ENCODE measurements around the gene RAP2B.
A peak's percentile ranks its signal among the peaks of the same experiment; 100 is the strongest.
"Not testable (repeated sequence)": the region's sequence is repeated elsewhere in the genome, so short reads cannot be mapped to it uniquely, and the experiment has no call there.

Gene RAP2B

GRCh38 chr3:153160451-153161137 lies 1.4 kb upstream of the RAP2B start:
- DNase-seq, result peak; percentile 72

DNA sequence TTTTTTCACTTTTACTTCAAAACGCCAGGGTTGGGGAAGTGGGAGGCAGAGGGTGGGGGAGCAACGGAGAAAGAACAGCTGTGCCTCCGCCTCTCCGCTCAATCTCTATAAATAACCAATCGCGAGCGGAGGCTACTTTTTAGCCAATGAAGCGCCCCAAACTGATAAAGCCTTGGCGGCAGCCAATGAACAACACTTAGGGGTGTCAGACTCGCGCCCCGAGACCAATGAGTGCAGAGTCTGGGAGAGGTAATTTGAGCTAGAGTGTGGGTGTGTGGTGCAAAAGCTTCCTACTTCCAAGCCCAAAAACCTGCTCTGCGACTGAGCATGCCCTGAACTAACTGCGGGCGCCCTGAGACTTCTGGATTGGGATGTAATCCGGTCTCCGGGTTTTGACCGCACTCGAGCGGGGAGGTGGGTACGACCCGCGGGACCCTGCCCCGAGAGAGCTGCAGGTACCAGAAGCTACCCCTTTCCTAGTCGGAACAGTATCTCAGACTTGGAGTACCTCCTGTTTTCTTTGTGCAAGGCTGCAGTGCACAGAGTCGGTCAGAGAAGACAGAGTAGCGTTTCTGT lies 800 bp upstream of the RAP2B start:
- DNase-seq, result peak; percentile 95

GRCh38 chr3:153162513-153163392 lies 727 bp downstream of the RAP2B start:
- peak; percentile 39 for DNase-seq

DNA sequence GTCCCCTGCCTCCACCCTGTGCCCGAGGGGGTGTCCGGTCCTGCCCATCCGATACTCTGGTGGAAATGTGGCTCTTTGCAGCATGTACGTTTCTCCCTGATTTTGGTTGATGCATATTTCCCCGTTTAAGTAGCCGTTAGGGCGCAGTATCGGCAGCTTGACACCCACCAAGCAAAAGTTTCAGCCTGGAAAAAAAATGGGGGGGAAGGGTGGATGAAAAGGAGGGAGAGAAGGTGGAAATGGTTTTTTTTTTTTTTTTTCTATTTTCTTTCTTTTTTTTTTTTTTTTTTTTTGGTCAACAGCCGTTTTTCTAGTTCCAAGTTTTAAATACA lies 1.3 kb downstream of the RAP2B start:
- no peak for DNase-seq

- DNase-seq, result no peak
Observed at GRCh38 chr3:153163756-153164550, 1.9 kb downstream of the RAP2B start.

DNA sequence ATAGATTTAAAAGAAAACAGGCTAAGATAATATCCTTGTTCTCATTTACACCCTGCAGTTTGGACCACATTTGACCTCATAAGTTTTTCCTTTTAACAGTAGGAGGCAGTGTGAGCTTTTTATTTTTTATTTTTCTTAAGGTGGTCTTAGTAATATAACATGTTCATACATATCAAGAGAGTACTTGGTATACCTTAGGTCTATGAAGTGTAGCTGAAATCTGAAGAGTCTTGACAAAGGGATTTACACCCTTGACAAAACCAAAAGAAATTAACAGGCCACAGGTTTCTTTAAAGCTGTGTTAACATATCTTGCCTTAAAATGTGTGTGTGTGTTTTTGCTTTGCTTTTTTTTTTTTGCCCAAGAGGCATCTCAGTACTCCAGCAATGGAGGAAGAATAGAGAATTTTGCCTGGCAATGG lies 3.2 kb downstream of the RAP2B start:
- peak; percentile 58 for DNase-seq

DNA sequence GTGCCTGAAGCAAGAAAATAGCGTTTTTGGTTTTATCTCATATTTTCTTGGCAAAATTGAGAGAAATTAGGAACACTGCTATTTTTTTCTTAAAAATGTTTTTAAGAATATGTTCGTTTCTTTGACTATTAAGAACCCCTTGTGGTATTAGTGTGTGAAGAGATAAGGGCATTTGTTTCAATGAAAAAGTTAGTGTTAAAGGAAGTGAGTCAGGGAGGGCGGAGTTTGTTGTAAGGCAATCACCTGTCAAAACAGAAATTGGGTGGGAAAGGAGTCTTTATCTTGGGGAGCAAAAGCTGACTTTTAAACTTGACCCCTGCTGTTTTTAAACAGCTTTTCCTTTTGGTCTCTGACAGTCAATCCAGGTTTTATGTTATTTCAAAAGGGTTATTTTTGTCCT lies 4.2 kb downstream of the RAP2B start:
- DNase-seq, result peak; percentile 24

- no peak for DNase-seq
Observed at GRCh38 chr3:153166796-153167195, 4.8 kb downstream of the RAP2B start.

GRCh38 chr3:153169793-153170383 lies 7.9 kb downstream of the RAP2B start:
- no peak for DNase-seq

DNA sequence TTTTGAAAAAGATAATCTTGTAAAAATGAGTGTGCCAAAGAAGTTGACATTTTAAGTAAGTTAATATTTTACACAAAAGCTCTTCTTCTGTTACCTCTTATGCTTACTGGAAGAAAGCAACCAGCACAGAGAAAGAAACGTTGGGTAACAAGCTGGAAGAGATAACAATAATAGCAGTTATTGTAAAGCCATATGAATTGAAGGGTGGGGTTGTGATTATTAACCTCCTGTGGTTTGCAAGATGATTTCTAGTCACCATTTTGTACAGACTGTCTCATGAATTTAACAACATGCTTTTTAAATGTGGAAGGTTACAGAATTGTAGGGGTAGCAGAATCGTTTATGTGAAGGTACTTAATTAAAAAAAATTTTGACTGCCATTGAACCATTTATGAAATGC lies 9.2 kb downstream of the RAP2B start:
- no peak for DNase-seq

GRCh38 chr3:153171918-153172317 lies 9.9 kb downstream of the RAP2B start:
- DNase-seq, result no peak

- no peak for DNase-seq
Observed at GRCh38 chr3:153172796-153173757, 11.1 kb downstream of the RAP2B start.

DNA sequence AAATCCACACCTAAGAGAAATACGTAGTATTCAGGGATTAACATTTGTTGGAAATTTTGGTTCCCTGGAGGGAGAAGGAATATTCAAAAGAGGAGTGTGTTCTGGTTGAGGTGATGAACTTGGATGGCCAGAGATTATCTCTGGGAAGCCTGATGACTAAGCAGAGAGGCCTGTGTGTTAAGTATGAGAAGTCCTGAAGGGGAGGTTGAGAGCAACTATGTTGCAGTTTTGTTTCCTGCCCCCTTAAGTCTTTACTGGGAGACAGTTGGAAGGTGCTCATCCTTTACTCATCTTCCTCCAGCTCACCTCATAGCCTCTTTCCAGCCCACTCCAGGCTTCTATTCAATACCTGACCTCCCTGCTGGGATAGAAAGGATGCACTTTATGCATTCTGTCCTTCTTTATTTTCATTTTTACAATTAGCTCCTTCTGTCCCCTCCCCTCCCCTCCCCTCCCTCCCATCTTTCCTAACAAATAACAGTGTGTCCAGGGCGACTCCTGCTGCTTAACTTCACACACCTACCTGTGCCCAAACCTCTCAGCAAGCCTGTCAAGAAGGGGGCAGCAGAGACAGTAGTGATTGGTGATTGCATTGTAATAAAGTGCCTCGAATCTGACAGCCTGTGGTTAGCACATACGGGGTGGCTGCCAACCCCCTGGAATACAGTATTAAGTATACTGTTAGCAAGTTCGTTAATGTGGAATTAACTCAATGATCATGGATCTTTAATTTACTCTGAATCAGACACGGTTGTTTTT lies 11.9 kb downstream of the RAP2B start:
- no peak for DNase-seq

DNA sequence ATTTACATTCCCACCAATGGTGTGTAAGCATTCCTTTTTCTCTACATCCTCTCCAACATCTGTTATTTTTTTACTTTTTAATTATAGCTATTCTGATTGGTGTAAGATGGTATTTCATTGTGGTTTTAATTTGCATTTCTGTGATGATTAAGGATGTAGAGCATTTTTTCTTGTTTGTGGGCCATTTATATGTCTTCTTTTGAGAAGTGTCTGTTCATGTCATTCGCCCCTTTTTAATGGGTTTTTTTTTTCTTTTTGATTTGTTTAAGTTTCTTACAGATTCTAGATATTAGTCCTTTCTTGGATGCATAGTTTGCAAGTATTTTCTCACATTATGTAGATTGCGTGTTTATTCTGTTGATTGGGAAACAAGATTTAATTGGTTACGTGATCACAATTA lies 14.2 kb downstream of the RAP2B start:
- no peak for DNase-seq

GRCh38 chr3:153180860-153181372 lies 18.9 kb downstream of the RAP2B start:
- DNase-seq, result no peak

GRCh38 chr3:153182501-153183293 lies 20.7 kb downstream of the RAP2B start:
- no peak for DNase-seq

DNA sequence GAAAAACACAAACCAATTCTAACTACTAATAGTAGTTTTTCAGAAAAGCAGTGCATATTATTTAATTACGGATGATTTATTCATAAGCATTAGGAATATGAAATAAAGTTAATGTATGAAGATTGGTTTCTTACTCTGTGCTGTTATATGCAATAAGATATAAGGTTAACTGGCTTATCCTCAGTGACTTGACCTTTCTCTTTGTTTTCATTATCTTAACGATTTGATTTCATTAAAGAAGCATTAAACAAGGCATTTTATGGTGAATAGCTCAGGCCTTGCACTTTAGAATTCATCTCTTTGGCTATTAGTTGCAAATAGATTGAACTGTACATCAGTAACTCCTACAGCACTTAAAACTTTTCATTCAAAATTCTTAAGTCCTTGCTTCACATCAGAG lies 28.9 kb downstream of the RAP2B start:
- DNase-seq, result no peak

GRCh38 chr3:153192327-153192726 lies 30.3 kb downstream of the RAP2B start:
- no peak for DNase-seq

DNA sequence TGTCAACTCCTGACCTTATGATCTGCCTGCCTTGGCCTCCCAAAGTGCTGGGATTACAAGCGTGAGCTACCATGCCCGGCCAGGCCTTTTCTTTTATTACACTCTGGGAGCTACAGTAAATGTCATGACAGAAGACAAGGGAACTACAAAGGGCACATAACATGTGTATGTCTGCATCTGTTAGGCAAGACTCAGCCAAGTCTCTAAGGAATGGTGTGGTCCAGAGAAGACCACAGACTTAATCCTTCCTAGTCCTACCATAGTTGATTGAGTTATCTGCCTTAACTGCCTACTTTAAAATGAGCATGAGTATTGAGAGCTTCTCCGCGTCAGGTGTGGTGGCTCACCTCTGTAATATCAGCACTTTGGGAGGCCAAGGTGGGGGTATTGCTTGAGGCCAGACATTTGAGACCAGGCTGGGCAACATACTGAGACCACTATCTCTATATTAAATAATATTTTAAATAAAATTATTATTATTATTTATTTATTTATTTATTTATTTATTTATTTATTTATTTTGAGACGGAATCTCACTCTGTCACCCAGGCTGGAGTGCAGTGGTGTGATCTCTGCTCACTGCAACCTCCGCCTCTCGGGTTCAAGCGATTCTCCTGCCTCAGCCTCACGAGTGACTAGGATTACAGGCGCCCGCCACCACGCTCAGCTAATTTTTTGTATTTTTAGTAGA lies 31.9 kb downstream of the RAP2B start:
- not testable (repeated sequence) for DNase-seq
